G401 (cell line): ENCODE data around the gene CNOT6. TPM values are rescaled to one million over a fixed set of nuclear protein-coding genes. Genes with fewer than 3 reads are reported as not detected.
"Not testable (repeated sequence)": the region's sequence is repeated elsewhere in the genome, so short reads cannot be mapped to it uniquely, and the experiment has no call there.

ENCODE experiments used
- DNase-seq: peaks from one replicate; pipeline ENCODE4 v3.0.0-alpha.2; 2015; ENCODE audit warnings: low spot score
- in situ Hi-C: cut with HindIII; loops from 2 replicates; pipeline ENCODE4 v1.10.0; 2016; ENCODE audit warnings: low sequenced_read_pairs, mixed read lengths
- total RNA-seq: library from RNA; depleted of rRNA; stranded (reverse); fragments of >200 nt; shearing (Covaris generic); gene quantifications from 2 replicates; pipeline ENCODE4 v1.2.3, GENCODE V29; 2014; rRNA removed

Gene CNOT6
- 15.5 and 18.0 TPM in 2 replicates for total RNA-seq

- in situ Hi-C loops: no loop called here
- peak; percentile 91 for DNase-seq
Measured at GRCh38 chr5:180494060-180494509, at the start of gene CNOT6. Gene CNOT6, plus strand, starts transcription at chr5:180494379. Its CDS starts 34,898 bp downstream, at chr5:180529277.

DNA sequence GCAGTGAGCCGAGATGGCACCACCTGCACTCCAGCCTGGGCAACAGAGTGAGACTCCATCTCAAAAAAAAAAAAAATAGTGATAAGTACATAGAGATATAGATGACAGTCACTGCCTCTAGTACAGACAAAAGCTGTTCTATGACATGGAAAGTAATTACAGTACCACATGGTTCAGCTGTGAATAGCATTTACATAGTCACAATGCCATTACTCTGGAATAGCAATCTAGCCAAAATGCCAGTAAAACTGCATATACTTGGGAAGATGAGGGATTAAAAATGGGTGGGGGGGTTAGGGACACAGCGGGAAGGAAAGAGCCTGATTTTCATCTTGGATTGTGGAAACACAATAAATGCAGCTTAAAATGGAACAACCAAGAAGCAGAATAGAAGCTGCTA, 39.4 kb upstream of the CNOT6 start:
- in situ Hi-C loops: no loop called here
- no peak for DNase-seq

GRCh38 chr5:180455872-180456271, 38.3 kb upstream of the CNOT6 start:
- in situ Hi-C loops: no loop called here
- no peak for DNase-seq

GRCh38 chr5:180456792-180457191, 37.4 kb upstream of the CNOT6 start:
- in situ Hi-C loops: no loop called here
- DNase-seq: no peak

GRCh38 chr5:180458852-180459673, 35.1 kb upstream of the CNOT6 start:
- DNase-seq, in situ Hi-C loops: not testable (repeated sequence)

DNA sequence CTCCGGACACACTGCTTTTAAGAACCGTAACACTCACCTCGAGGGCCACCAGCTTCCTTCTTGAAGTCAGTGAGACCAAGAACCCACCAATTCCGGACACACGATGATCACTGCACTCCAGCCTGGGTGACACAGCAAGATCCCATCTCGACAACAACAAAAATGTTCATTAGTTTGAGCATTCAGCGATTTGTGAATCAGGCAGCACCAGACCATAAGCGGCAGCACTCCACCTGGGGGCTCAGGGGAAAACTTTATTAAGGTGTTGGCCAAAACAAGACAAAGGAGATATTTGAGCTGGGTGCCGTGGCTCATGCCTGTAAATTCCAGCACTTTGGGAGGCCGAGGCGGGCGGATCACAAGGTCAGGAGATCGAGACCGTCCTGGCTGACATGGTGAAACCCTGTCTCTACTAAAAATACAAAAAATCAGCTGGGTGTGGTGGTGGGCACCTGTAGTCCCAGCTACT, 34.5 kb upstream of the CNOT6 start:
- DNase-seq, in situ Hi-C loops: not testable (repeated sequence)

DNA sequence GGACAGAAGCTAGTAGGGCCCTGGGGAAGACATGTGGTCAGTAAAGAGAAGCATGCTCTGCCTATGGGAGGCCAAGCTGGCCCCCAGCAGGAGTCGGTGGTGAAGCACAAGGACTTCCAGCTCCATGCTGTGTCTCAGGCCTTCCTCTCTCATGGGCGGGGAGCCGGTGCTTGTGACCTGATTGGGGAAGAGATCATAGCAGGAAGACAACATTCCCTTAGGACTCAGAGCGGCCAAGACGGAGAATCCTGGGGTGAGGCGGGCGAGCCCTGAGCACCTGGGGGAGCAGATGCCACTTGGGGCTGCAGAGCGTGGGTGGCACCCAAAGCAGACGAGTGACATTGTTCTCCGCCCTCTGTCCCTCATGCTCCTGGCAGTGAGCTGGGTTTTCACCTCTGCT, 33.3 kb upstream of the CNOT6 start:
- no peak for DNase-seq
- in situ Hi-C loops: no loop called here

DNA sequence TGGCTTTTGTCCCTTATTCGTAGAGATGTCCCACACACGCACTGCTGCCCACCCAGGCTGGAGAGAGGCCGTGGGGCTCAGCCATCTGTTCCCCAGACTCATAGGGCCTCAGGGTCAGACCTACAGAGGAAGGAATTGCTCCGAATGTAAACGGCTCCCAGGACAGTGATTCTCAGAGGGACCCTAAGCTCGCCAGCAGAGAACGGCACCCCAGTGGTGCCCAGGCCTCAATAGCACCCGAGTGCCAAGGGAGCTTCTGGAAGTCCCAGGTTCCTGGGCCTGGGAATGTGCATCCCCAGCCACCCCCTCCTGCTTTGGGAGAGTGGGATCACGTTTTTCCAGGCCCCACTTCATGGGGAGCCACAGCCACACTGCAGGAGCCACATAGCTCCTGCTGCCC, 32.9 kb upstream of the CNOT6 start:
- DNase-seq: no peak
- in situ Hi-C loops: no loop called here

- DNase-seq: no peak
- in situ Hi-C loops: no loop called here
Measured at GRCh38 chr5:180463216-180463900, 30.8 kb upstream of the CNOT6 start.

DNA sequence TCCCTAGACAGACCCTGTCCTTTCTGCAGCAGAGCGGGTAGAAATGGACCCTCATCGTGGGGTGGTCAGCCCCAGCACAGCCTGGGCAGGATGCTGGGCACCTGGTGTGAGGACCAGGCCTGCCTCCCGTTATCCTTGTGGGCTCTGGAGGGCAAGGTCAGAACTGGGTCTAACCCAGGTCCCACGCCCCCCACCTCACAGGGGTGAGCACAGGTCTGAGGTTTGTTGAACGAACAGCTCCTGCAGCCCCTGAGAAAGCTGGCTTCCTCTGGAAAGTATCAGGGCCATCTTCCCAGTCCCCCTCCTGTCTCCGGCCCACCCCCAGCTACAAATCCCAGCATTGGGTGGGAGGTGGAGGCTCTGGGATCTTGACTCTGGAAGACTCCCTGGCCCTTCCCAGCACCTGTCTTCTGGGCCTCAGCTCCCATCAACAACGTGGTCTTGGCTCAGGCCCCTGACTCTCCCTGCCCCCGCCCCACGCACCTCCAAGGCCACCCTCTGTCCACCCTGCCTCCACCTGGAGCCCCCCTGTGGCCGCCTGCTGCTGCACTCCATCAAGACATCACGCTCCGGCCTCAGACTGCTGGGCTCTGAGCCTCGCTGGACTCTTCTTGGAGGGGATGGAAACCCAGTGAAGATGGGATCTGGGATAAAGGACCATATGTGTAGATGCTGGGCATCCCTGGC, 30.1 kb upstream of the CNOT6 start:
- in situ Hi-C loops: no loop called here

GRCh38 chr5:180464603-180464970, 29.6 kb upstream of the CNOT6 start:
- DNase-seq: no peak
- in situ Hi-C loops: no loop called here

More for the DNA sequence above, 30.1 kb upstream of the CNOT6 start:
- DNase-seq: no peak

DNA sequence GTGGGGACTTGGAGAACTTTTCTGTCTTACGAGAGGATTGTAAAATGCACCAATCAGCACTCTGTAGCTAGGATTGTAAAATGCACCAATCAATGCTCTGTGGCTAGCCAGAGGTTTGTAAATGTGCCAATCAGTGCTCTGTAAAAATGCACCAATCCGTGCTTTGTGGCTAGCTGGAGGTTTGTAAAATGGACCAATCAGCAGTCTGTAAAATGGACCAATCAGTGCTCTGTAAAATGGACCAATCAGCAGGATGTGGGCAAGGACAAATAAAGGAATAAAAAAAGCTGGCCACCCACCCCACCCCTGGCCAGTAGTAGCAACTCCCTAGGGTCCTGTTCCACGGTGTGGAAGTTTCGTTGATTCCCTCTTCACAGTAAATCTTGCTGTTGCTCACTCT, 29.1 kb upstream of the CNOT6 start:
- not testable (repeated sequence) for DNase-seq
- in situ Hi-C loops: loop anchor here (5.0 kb wide), 1 partner anchor 138 kb away; no protein-coding TSS in a partner anchor

DNA sequence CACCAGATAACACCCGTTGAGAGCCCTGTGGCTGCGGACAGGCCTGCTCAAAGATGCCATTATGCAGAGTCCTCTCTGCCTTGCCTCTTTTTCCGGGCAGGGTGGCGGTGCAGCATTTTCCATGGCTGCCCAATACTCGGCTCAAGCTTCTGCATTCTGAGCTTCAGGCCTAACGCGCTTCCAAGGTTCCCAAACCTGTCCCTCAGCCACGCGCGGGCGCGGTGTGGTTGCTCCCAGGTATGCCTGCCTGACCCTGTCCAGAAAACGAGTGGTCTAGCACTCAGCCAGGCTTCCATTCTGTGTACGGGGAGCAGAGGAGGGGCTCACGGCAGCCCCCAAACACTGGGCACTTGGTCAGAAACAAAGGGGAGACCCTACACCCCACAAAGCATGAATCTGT, 27.9 kb upstream of the CNOT6 start:
- in situ Hi-C loops: loop anchor here (5.0 kb wide), 1 partner anchor 139 kb away; no protein-coding TSS in a partner anchor
- no peak for DNase-seq

DNA sequence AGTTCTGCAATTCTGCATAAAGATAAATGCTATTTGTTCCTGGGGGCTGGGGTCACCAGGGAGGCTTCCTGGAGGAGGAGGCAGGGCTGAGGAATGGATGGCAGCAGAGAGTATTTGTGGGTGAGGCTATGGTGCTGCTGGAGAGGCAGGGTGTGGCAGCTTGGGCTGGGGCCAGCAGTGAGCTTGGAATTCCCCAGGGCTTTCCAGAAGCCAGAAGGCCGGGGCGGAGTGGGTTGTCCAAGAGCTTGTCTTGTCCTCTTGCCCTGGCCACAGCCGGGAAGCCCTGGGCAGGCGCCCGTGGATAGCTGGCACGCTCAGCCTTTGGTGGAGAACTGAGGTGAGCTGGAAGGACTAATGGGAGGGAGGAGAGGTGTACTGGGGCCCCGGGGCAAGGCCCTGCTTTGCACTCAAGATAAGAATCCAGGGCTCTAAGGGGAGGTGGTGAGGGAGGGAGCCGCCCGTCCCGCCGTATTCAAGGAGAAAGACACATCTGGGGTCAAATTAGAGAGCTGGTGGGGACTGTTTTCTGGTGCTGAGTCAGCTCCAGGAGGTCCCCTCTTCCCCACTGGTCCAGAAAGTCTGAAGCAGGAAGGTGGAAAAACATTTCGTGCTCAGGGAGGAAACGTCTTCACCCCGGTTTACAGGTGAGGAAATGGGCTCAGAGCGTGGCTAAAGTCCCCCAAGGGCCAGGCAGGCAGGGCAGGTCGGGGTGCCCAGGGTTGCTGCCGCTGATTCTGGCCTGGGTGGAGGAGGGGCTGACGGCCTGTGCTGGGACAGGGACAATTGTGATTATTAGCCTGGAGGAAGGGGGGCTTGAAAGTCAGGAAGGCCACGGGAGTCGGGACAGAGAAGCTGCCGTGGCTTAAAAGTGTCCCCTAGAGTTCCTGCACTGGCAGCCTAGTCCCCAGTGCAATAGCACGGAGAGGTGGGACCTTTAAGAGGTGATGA, 26.9 kb upstream of the CNOT6 start:
- DNase-seq: no peak
- in situ Hi-C loops: loop anchor here (5.0 kb wide), 1 partner anchor 140 kb away; no protein-coding TSS in a partner anchor

- DNase-seq: no peak
- in situ Hi-C loops: loop anchor here (5.0 kb wide), 1 partner anchor 141 kb away; no protein-coding TSS in a partner anchor
Measured at GRCh38 chr5:180467989-180468731, 26.0 kb upstream of the CNOT6 start.

DNA sequence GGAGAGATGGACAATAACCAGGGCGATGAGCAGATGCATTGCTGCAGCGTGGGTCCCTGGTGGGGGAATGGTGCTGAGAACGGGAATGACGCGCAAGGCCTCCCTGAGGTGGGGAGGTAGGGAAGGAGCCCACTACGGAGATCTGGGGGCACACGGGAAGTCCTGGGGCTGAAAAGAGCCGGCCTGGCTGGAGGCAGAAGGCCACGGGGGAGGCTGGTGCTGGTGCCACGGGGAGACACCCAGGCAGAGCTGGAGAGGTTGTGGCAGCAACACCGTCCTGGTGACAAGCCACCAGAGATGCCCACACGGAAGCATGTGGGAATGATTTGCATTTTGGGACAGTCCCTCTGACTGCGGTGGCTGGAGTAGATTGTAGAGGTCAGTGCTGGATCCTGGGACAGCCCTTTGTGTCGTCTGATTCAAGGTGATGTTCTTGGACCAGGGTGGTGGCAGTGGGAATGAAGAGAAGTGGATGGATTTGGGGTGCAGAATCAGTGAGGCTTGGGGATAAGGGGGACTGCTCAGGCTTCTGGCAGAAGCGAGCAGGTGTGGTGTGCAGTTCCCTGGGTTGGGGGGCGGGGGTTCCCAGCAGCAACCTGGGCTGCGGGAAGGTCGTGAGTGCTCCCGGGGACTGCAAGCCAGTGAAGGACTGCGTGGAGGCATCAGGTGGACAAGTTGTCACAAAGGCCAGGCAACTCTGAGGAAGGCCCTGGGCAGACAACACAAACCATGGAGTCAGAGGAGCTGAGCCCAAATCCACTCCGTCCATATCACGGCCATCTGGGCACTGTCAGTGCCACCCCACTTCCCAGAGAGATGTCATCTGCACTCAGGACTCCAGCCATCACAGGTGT, 25.2 kb upstream of the CNOT6 start:
- in situ Hi-C loops: loop anchor here (5.0 kb wide), 1 partner anchor 142 kb away; no protein-coding TSS in a partner anchor
- DNase-seq: no peak

- no peak for DNase-seq
- in situ Hi-C loops: loop anchor here (5.0 kb wide), 1 partner anchor 142 kb away; no protein-coding TSS in a partner anchor
Measured at GRCh38 chr5:180469586-180469865, 24.7 kb upstream of the CNOT6 start.
